Hepatocyte (in vitro differentiated cells): ENCODE results near the gene SAP130.

Experiments used
- CTCF ChIP-seq: fragments of 200-600 bp; sonication (generic); IDR thresholded peaks from 2 replicates; pipeline ENCODE4 v1.5.1; 2016; ENCODE audit warnings: antibody characterized with exemption, mild to moderate bottlenecking; ENCODE audit not compliant: poor library complexity
- EZH2 ChIP-seq: fragments of 200-600 bp; sonication (generic); IDR thresholded peaks from 2 replicates; pipeline ENCODE4 v1.6.1; 2016; ENCODE audit warnings: antibody characterized with exemption, mild to moderate bottlenecking, borderline replicate concordance
- EZH2phosphoT487 ChIP-seq: fragments of 200-600 bp; sonication (generic); IDR thresholded peaks from one replicate; pipeline ENCODE4 v1.6.1; 2018; ENCODE audit warnings: antibody characterized with exemption, mild to moderate bottlenecking, low read depth, moderate library complexity; ENCODE audit not compliant: unreplicated experiment, severe bottlenecking

DNA sequence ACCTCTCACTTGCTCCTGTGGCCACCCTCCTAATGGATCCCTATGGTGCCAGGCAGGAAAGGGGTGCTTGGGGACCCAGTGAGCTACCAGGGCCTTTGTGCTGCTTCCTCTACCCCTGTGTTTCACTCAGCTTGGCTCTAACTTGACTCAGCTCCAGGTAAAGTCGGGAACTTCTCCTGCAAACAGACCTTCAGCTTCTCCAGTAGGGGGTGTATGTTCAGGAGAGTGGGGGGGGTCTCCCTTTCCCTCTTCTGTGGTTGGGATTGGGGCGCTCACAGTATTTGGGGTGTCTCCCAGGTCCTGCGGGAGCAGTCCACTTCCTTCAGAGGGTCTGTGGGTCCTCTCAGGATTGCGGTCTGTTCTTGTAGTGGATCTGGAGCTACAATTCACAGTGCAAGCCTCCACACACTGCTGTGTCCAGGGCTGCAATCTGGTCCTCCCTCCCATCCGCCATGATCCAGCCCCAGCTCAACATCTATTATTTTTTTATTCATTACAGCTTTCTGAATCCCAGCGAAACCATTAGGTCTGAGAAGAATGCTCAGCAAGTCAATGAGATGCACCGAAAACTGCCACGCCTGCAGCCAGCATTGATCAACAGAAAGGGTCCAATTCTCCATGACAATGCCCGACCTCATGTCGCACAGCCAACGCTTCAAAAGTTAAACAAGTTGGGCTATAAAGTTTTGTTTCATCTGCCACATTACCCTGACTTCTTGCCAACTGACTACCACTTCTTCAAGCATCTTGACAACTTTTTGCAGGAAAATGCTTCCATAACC lies 26.4 kb upstream of the SAP130 start:
- no peak for TF ChIP-seq CTCF
- TF ChIP-seq EZH2 = no peak
- no peak for TF ChIP-seq EZH2phosphoT487
